ENCODE measurements around the gene EXOC4. TPM values are rescaled to one million over a fixed set of nuclear protein-coding genes. Genes with fewer than 3 reads are reported as not detected.

The EXOC4 gene
- total RNA-seq, 2 donors from 2014 or later, result 62.0 to 146 TPM

DNA sequence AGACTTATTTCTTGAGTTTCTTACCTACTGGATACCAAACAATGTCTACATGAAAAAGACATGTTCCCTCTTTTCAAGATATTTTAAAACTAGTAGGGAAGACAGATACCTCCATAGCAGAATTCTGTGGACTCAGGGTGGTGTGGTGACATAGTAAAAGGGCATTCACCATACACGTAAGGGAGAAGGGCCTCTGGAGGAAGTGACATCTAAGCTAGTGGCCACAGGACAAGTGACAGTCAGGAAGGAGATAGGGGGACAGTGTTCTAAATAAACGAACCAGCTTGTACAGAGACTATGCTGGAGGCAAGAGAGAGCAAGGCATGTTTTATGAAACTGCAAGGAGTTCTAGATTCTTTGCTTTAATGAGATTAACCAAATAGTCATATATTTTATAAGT lies 552.5 kb downstream of the EXOC4 start:
- WGBS, 2 donors, result 69 to 86% methylated on average over 2 of the region's 2 CpGs
- intact Hi-C loops (cut with DNase I), result no loop called here
- TF ChIP-seq POLR2A (IDR thresholded peaks at IDR 0.05), result no peak
- TF ChIP-seq, protein P1, sequence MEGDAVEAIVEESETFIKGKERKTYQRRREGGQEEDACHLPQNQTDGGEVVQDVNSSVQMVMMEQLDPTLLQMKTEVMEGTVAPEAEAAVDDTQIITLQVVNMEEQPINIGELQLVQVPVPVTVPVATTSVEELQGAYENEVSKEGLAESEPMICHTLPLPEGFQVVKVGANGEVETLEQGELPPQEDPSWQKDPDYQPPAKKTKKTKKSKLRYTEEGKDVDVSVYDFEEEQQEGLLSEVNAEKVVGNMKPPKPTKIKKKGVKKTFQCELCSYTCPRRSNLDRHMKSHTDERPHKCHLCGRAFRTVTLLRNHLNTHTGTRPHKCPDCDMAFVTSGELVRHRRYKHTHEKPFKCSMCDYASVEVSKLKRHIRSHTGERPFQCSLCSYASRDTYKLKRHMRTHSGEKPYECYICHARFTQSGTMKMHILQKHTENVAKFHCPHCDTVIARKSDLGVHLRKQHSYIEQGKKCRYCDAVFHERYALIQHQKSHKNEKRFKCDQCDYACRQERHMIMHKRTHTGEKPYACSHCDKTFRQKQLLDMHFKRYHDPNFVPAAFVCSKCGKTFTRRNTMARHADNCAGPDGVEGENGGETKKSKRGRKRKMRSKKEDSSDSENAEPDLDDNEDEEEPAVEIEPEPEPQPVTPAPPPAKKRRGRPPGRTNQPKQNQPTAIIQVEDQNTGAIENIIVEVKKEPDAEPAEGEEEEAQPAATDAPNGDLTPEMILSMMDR (IDR thresholded peaks at IDR 0.05), result no peak
- ATAC-seq (no peak), DNase-seq (no peak)
- Histone ChIP-seq H3K36me3 (replicated peaks in 1 of 2; ENCODE audit: insufficient read depth in 1 of 2, low read depth in 2 of 2) (no peaks in the 10 kb centered on the region), H3K4me1 (no peaks in the 10 kb centered on the region), H3K27ac (no peak overlapping the region), H3K27me3 (no peaks in the 10 kb centered on the region), H3K4me3 (no peak overlapping the region), H3K9me3 (no peaks in the 10 kb centered on the region)

DNA sequence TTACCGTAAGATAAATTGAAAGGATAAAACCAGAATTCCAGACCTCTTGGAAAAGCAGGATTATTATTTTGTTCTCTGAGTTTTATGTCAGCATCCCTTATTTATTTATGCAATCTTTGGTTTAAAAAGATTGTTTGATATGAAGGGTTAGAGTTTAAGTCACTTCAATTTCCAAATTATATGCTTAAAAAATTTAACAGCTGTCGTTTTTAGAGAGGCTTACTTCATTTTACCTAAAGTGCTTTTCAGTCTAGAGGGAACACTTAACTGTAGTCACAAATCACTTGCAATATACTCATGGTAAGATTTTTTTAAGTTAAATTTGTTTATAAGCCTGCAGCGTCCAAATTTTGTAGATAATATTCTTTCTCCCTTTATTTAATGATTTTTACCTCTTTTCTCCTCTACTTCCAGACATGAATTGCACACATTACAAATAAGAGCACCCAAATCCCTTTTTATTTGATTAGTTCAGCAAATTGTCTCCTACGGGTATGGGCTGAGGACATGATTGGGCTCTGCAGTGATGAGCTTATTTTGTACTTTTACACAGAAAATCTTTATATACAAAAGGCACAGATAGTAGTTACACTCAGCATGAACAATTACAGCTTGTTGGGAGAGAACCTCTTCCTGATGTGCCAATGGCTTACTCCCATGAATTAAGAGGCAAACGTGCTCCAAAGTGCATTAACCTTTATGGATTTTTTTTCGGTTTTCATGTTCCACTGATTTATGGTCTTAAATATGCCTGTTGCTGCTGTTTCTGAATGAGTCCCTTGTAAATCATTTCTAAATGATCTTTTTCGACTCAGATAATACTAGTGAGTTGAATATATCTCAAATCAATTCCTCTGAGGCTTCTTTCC lies 555.0 kb downstream of the EXOC4 start:
- no peak for TF ChIP-seq POLR2A (IDR thresholded peaks at IDR 0.05)
- TF ChIP-seq, protein P1 (IDR thresholded peaks at IDR 0.05), result no peak
- ATAC-seq (no peak), DNase-seq (no peak)
- Histone ChIP-seq H3K36me3 (replicated peaks in 1 of 2; ENCODE audit: insufficient read depth in 1 of 2, low read depth in 2 of 2) (no peaks in the 10 kb centered on the region), H3K4me1 (no peaks in the 10 kb centered on the region), H3K27ac (no peak overlapping the region), H3K27me3 (no peaks in the 10 kb centered on the region), H3K4me3 (no peak overlapping the region), H3K9me3 (no peaks in the 10 kb centered on the region)
- intact Hi-C loops (cut with DNase I), result no loop called here
- 62 to 70% methylated on average over 7 of the region's 7 CpGs for WGBS, 2 donors

DNA sequence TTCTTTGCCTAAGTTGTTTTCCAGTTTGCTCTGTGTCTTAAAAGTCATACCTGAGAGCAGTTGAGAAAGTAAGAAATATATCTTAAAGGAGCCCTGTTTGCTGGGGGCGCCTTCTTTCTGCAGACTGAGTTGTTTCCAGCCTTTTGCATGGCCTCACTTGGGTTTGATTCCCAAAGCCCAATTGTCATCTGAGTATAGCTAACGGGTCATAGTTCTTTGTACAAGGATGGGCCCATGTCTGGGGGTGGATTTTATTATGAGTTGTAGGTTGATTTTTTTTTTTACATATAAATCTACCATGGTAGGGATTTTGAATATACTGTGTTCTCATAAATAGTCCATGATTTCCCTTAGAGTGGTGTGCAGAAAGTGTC lies 555.6 kb downstream of the EXOC4 start:
- 87 to 96% methylated on average over 2 of the region's 2 CpGs for WGBS, 2 donors
- ATAC-seq (no peak), DNase-seq (no peak)
- no peak overlapping the region for H3K4me3 ChIP-seq
- TF ChIP-seq, protein P1 (IDR thresholded peaks at IDR 0.05), result no peak
- no peak for TF ChIP-seq POLR2A (IDR thresholded peaks at IDR 0.05)
- no peaks in the 10 kb centered on the region for H3K36me3 ChIP-seq (replicated peaks in 1 of 2; ENCODE audit: insufficient read depth in 1 of 2, low read depth in 2 of 2)
- no peak overlapping the region for H3K27ac ChIP-seq
- no peaks in the 10 kb centered on the region for H3K27me3 ChIP-seq
- no peaks in the 10 kb centered on the region for H3K9me3 ChIP-seq
- no peaks in the 10 kb centered on the region for H3K4me1 ChIP-seq
- intact Hi-C loops (cut with DNase I), result no loop called here

DNA sequence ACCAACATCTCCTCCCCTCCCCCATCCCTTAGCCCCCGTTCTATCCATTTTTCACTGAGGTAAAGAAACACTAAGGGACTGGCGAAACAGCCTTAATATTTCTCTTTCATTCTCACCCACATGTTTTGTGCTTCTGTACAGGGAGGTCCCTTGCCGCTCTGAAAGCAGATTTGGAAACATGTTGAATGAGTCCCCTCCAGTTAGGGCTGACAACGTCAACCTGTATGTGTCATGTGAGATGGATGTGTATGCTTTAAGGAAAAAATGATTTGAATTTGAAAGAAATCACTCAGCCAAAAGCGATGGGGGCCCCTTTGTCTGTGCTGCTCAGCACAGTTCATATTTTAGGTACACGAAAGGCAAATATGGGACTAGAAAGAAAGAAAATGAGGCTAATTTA lies 560.0 kb downstream of the EXOC4 start:
- intact Hi-C loops (cut with DNase I), result no loop called here
- no peaks in the 10 kb centered on the region for H3K36me3 ChIP-seq (replicated peaks in 1 of 2; ENCODE audit: insufficient read depth in 1 of 2, low read depth in 2 of 2)
- no peak overlapping the region for H3K27ac ChIP-seq
- WGBS, 2 donors, result 95 to 98% methylated on average over 6 of the region's 6 CpGs
- no peaks in the 10 kb centered on the region for H3K27me3 ChIP-seq
- H3K4me3 ChIP-seq, result no peak overlapping the region
- DNase-seq, result no peak
- TF ChIP-seq, protein P1 (IDR thresholded peaks at IDR 0.05), result no peak
- no peak for TF ChIP-seq POLR2A (IDR thresholded peaks at IDR 0.05)
- H3K9me3 ChIP-seq, result no peaks in the 10 kb centered on the region
- no peak for ATAC-seq
- H3K4me1 ChIP-seq, result no peaks in the 10 kb centered on the region
